ENCODE data around the gene SPO11. TPM values are rescaled to one million over a fixed set of nuclear protein-coding genes. Genes with fewer than 3 reads are reported as not detected.

The SPO11 gene
- total and polyA plus RNA-seq, 2 of the 13 experiments (the other 11 are each of a cell fraction or from before 2014, with no cell fraction given) = not detected

DNA sequence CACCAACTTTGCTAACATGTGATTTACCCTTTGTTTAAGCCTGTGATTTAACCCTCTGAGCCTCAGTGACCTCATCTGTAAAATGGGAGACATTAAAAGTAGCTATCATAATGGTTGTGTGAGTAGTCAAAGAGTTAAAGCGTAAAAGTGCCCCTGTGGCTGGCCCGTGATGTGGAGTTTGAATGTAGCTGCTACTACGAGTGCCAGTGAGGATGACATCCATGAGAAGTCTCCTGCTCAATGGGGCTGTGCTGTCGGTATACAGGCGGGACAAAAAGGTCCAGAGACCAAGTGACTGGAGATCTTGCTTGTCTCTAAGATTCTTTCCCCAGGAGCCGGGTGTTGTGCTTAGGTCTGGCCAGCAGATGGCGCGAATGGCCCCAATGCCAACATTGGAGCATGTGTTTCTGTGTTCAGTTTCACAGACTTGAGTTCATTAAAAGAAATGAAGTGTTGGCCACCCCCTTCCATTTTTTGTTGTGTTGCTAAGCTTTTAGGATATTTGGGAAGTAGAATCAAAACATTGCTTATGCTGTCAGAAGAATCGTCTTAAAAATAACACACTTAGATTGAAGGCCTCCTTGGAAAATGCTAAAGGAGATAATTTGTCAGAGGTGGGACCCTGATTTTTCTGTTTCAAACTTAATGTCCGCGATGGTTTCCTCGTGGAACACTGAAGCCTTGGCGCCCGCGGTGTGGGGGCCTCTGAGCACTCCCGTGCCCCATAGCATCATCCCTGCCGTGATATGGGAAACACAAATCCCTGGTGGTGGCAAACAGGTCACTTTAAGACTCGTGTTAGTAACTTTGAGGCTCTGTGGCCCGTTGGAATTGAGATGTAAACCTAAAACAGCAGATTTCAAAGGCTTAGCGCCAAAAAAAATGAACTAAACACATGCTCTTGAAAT is 52.2 kb downstream of the SPO11 start (continued):
- TF ChIP-seq KMT2A (CRISPR knock-in tag; IDR thresholded peaks at IDR 0.05) (no peak; the same call in 1 of the 2 replicates), ZNF782 (CRISPR knock-in tag; IDR thresholded peaks at IDR 0.05; ENCODE audit: borderline replicate concordance) (no peak), SRF (IDR thresholded peaks at IDR 0.05; ENCODE audit: low read depth, low read length) (0 out of 2 replicates have a peak, but pooled peaks have one; percentile 17), SOX6 (IDR thresholded peaks at IDR 0.05) (no peak), SOX6 (CRISPR knock-in tag; IDR thresholded peaks at IDR 0.05) (peak; percentile 43), PRMT3 (CRISPR knock-in tag; IDR thresholded peaks at IDR 0.05; ENCODE audit: borderline replicate concordance, low read depth) (no peak), CCAR2 (optimal IDR thresholded peaks at IDR 0.05; ENCODE audit: low read depth, low read length) (no peak), CC2D1A (CRISPR knock-in tag; IDR thresholded peaks at IDR 0.05) (0 out of 2 replicates have a peak, but pooled peaks have one; percentile 50), ZNF225 (CRISPR knock-in tag; IDR thresholded peaks at IDR 0.05) (no peak), ZNF280D (CRISPR knock-in tag; IDR thresholded peaks at IDR 0.05) (no peak), ZNF235 (CRISPR knock-in tag; IDR thresholded peaks at IDR 0.05; ENCODE audit: borderline replicate concordance) (0 out of 2 replicates have a peak, but pooled peaks have one; percentile 36), ZNF354B (CRISPR knock-in tag; IDR thresholded peaks at IDR 0.05) (no peak), ZFP37 (CRISPR knock-in tag; IDR thresholded peaks at IDR 0.05; ENCODE audit: borderline replicate concordance) (no peak), ZNF674 (CRISPR knock-in tag; IDR thresholded peaks at IDR 0.05; ENCODE audit: low read depth) (no peak), ZGPAT (CRISPR knock-in tag; IDR thresholded peaks at IDR 0.05) (no peak), SAP130 (CRISPR knock-in tag; IDR thresholded peaks at IDR 0.05; ENCODE audit: low read depth) (peak; percentile 28; the same call in 1 of the 2 replicates), ZNF234 (CRISPR knock-in tag; conservative IDR thresholded peaks at IDR 0.05) (0 out of 2 replicates have a peak, but pooled peaks have one; percentile 40), SMARCE1 (IDR thresholded peaks at IDR 0.05; ENCODE audit: borderline replicate concordance) (no peak), PHF21A (CRISPR knock-in tag; IDR thresholded peaks at IDR 0.05) (peak; percentile 39; the same call in 1 of the 2 replicates), ZNF788 (CRISPR knock-in tag; IDR thresholded peaks at IDR 0.05; ENCODE audit: borderline replicate concordance) (no peak), GABPB1 (CRISPR knock-in tag; IDR thresholded peaks at IDR 0.05) (peak; percentile 24; the same call in 1 of the 2 replicates), TFDP1 (CRISPR knock-in tag; IDR thresholded peaks at IDR 0.05; ENCODE audit: borderline replicate concordance) (0 out of 2 replicates have a peak, but pooled peaks have one; percentile 33), HCFC1 (IDR thresholded peaks at IDR 0.05; ENCODE audit: low read depth, low read length) (no peak)
- TF ChIP-seq, protein P1, sequence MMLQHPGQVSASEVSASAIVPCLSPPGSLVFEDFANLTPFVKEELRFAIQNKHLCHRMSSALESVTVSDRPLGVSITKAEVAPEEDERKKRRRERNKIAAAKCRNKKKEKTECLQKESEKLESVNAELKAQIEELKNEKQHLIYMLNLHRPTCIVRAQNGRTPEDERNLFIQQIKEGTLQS (CRISPR knock-in tag; IDR thresholded peaks at IDR 0.05) = no peak
